ENCODE results near the gene PDCL3. TPM values are rescaled to one million over a fixed set of nuclear protein-coding genes. Genes with fewer than 3 reads are reported as not detected.

Gene PDCL3
- total and polyA plus RNA-seq, 8 donors, result 4.9 to 14.5 (median 8.2) TPM

- Histone ChIP-seq H3K27me3 (no peaks in the 10 kb centered on the region), H3K4me1 (no peaks in the 10 kb centered on the region), H3K36me3 (no peaks in the 10 kb centered on the region), H3K4me3 (no peak overlapping the region), H3K27ac (no peak overlapping the region), H3K9me3 (no peaks in the 10 kb centered on the region)
- DNase-seq (no peak), FAIRE-seq (no peak), ATAC-seq (peak in 1 of 4 donors; percentile 29)
- no peak for TF ChIP-seq CTCF (IDR thresholded peaks at IDR 0.05)
- WGBS, 2 donors, result 78 to 86% methylated on average over 10 of the region's 10 CpGs
- intact Hi-C loops (cut with DNase I), result no loop called here
These were observed 7.9 kb upstream of the PDCL3 start for GRCh38 chr2:100554798-100555407.

DNA sequence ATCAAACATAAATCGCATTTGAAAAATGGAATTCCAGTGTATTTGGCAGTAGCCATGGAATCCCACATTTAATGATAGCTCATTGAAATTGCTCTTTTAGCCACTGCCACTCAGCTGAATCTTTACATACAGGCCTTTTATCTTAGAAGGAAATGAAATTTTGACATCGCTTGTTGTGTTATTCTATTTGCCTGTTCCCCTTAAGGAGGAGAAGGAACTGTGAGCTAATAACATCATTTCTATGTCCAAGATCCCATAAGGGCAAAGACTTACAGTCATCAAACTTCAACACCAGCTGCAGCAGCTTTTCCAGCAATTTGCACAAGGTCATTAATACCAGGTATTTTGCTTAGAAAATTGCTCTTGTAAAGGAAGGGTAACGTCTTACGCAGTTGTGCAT is 6.0 kb upstream of the PDCL3 start:
- TF ChIP-seq CTCF (IDR thresholded peaks at IDR 0.05), result no peak
- intact Hi-C loops (cut with DNase I), result no loop called here
- no peak for FAIRE-seq
- Histone ChIP-seq H3K27ac (no peak overlapping the region), H3K27me3 (no peaks in the 10 kb centered on the region), H3K9me3 (no peaks in the 10 kb centered on the region), H3K36me3 (no peaks in the 10 kb centered on the region), H3K4me3 (no peak overlapping the region), H3K4me1 (no peaks in the 10 kb centered on the region)
- WGBS, 2 donors, result 87% methylated on average over 4 of the region's 4 CpGs
- no peak for DNase-seq
- ATAC-seq, result no peak

GRCh38 chr2:100560216-100560830 is 2.5 kb upstream of the PDCL3 start:
- H3K4me1 ChIP-seq, result no peaks in the 10 kb centered on the region
- H3K9me3 ChIP-seq, result no peaks in the 10 kb centered on the region
- FAIRE-seq (no peak), DNase-seq (no peak), ATAC-seq (no peak)
- TF ChIP-seq CTCF (IDR thresholded peaks at IDR 0.05), result no peak
- no peak overlapping the region for H3K27ac ChIP-seq
- intact Hi-C loops (cut with DNase I), result loop anchor here in 1 of 3 donors (5.0 kb wide), 1 partner anchor 293 kb away; no protein-coding TSS in a partner anchor
- no peaks in the 10 kb centered on the region for H3K36me3 ChIP-seq
- H3K27me3 ChIP-seq, result no peaks in the 10 kb centered on the region
- H3K4me3 ChIP-seq, result no peak overlapping the region
- WGBS, 2 donors, result 95 to 98% methylated on average over 9 of the region's 9 CpGs

DNA sequence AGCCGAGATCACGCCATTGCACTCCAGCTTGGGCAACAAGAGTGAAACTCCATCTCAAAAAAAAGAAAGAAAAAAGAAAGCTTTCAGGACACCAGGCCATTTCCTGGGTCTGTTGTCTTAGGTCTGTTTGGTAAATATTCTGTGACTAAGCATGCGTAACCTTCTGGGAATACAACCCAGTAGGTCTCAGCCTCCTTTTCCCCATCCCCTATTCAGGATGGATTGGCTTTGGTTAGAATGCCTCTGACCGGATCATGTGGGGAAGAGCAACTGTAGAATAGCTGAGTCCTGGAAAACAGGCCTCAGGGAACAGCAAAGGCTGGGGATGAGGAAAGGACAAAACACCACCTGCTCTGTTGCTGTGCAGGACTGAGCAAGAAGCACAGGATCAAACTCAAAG is 1.6 kb upstream of the PDCL3 start:
- intact Hi-C loops (cut with DNase I), result loop anchor here in 1 of 3 donors (5.0 kb wide), 1 partner anchor 294 kb away; no protein-coding TSS in a partner anchor
- Histone ChIP-seq H3K4me1 (no peaks in the 10 kb centered on the region), H3K36me3 (no peaks in the 10 kb centered on the region), H3K27me3 (no peaks in the 10 kb centered on the region), H3K9me3 (no peaks in the 10 kb centered on the region), H3K4me3 (no peak overlapping the region), H3K27ac (no peak overlapping the region)
- DNase-seq (no peak), FAIRE-seq (no peak), ATAC-seq (no peak)
- WGBS, 2 donors, result 97 to 98% methylated on average over 4 of the region's 4 CpGs
- TF ChIP-seq CTCF (IDR thresholded peaks at IDR 0.05), result no peak
